Measurements from ENCODE around the gene ERC2.

Gene ERC2

GRCh38 chr3:55471522-55472280, 996.6 kb downstream of the ERC2 start:
- DNase-seq (ENCODE audit: low spot score) = no peak

- DNase-seq (ENCODE audit: low spot score) = no peak
Observed at GRCh38 chr3:55471084-55471483, 997.2 kb downstream of the ERC2 start.

- no peak for DNase-seq (ENCODE audit: low spot score)
Observed at GRCh38 chr3:55469957-55470526, 998.2 kb downstream of the ERC2 start.

- no peak for DNase-seq (ENCODE audit: low spot score)
Observed at GRCh38 chr3:55468251-55468650, 1000.0 kb downstream of the ERC2 start.

GRCh38 chr3:55467099-55467498, 1001.2 kb downstream of the ERC2 start:
- no peak for DNase-seq (ENCODE audit: low spot score)

- no peak for DNase-seq (ENCODE audit: low spot score)
Observed at GRCh38 chr3:55466526-55466925, 1001.7 kb downstream of the ERC2 start.

GRCh38 chr3:55461896-55462295, 1006.4 kb downstream of the ERC2 start:
- no peak for DNase-seq (ENCODE audit: low spot score)

GRCh38 chr3:55459838-55460237, 1008.4 kb downstream of the ERC2 start:
- DNase-seq (ENCODE audit: low spot score) = no peak

Measured in hematopoietic multipotent progenitor cell treated with erythropoietin and hydrocortisone succinate and interleukin-3 and kit ligand, for 15 days (in vitro differentiated cells).